DOHH2 (cell line): Measurements from ENCODE around the gene PTK7.

ENCODE experiments used
- H3F3A ChIP-seq: fragments of 200-600 bp; sonication (generic), shearing (Covaris generic); 2 replicates; pipeline ENCODE4 v1.6.0; 2016; ENCODE audit warnings: antibody characterized with exemption, mild to moderate bottlenecking; ENCODE audit not compliant: control insufficient read depth, insufficient read depth
- H3K27ac ChIP-seq: fragments of 200-600 bp; sonication (generic); 2 replicates; pipeline ENCODE4 v1.5.1; 2014; ENCODE audit warnings: low read depth, mild to moderate bottlenecking, low read length, moderate library complexity
- H3K27me3 ChIP-seq: fragments of 200-600 bp; sonication (generic); 2 replicates; pipeline ENCODE4 v1.6.1; 2014; ENCODE audit warnings: mild to moderate bottlenecking, low read length, mixed read lengths; ENCODE audit not compliant: control insufficient read depth
- H3K36me3 ChIP-seq: fragments of 200-600 bp; sonication (generic); 2 replicates; pipeline ENCODE4 v1.6.1; 2014; ENCODE audit warnings: mild to moderate bottlenecking, low read length, moderate library complexity, mixed read lengths; ENCODE audit not compliant: control insufficient read depth
- H3K4me1 ChIP-seq: fragments of 200-600 bp; sonication (generic); 2 replicates; pipeline ENCODE4 v1.6.1; 2014; ENCODE audit warnings: mild to moderate bottlenecking, low read length, mixed read lengths; ENCODE audit not compliant: control insufficient read depth
- H3K4me2 ChIP-seq: fragments of 200-600 bp; sonication (generic); 2 replicates; pipeline ENCODE4 v1.6.0; 2014; ENCODE audit warnings: mild to moderate bottlenecking, low read length, moderate library complexity
- H3K4me3 ChIP-seq: fragments of 200-600 bp; sonication (generic); 2 replicates; pipeline ENCODE4 v1.5.1; 2014; ENCODE audit warnings: mild to moderate bottlenecking, low read length, mixed read lengths
- H3K79me2 ChIP-seq: fragments of 200-600 bp; sonication (generic); 2 replicates; pipeline ENCODE4 v1.6.1; 2014; ENCODE audit warnings: mild to moderate bottlenecking, low read length, mixed read lengths; ENCODE audit not compliant: control insufficient read depth
- H3K9me2 ChIP-seq: fragments of 200-600 bp; sonication (generic); replicated peaks from 2 replicates; pipeline ENCODE4 v1.6.1; 2014; ENCODE audit warnings: mild to moderate bottlenecking, low read length, mixed read lengths; ENCODE audit not compliant: control insufficient read depth
- H3K9me3 ChIP-seq: fragments of 200-600 bp; sonication (generic); 2 replicates; pipeline ENCODE4 v1.6.1; 2014; ENCODE audit warnings: antibody characterized with exemption, low read length, mixed read lengths; ENCODE audit not compliant: control insufficient read depth, insufficient read depth
- H4K20me1 ChIP-seq: fragments of 200-600 bp; sonication (generic); 2 replicates; pipeline ENCODE4 v1.6.0; 2014; ENCODE audit warnings: low read depth, mild to moderate bottlenecking, antibody characterized with exemption, low read length, moderate library complexity; ENCODE audit not compliant: control insufficient read depth, insufficient read depth
- EZH2phosphoT487 ChIP-seq: fragments of 200-600 bp; sonication (generic); IDR thresholded peaks from 2 replicates; pipeline ENCODE4 v1.6.1; 2017; ENCODE audit warnings: borderline replicate concordance, mild to moderate bottlenecking, antibody characterized with exemption, low read length, moderate library complexity, mixed read lengths
- TF ChIP-seq, protein P1 (sequence below): fragments of 200-600 bp; sonication (generic); IDR thresholded peaks from one replicate; pipeline ENCODE4 v1.5.1; 2014; ENCODE audit warnings: antibody characterized with exemption, mild to moderate bottlenecking, low read depth, low read length; ENCODE audit not compliant: poor library complexity, severe bottlenecking

PTK7 gene

DNA sequence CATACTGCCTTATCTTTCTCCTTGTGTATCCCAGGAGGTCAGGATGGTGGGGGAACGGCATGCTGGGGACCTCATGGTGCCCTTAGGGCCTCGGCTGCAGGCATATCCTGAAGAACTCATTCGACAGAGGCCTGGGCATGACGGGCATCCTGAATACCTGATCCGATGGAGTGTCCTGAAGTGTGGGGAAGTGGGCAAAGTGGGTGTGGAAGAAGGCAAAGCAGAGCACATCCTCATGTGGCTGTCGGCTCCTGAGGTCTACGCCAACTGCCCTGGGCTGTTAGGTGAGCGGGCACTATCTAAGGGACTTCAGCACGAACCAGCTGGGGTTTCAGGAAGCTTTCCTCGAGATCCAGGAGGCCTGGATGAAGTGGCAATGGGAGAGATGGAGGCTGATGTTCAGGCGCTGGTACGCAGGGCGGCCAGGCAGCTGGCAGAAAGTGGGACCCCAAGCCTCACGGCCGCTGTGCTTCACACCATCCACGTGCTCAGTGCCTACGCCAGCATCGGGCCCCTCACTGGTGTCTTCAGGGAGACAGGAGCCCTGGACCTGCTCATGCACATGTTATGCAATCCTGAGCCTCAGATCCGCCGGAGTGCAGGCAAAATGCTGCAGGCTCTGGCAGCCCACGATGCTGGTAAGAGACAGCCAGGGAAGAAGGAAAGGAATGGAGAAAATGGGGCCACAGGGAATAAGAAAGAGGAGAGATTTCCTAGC, 108.3 kb downstream of the PTK7 start:
- Histone ChIP-seq H3K4me2 (no peak overlapping the region), H3K9me3 (no peaks in the 10 kb centered on the region), H3K9me2 (no peaks in the 10 kb centered on the region), H4K20me1 (no peaks in the 10 kb centered on the region), H3K4me1 (peaks cover 21% of the 10 kb centered on the region), H3K27me3 (no peaks in the 10 kb centered on the region), H3F3A (peaks cover 15% of the 10 kb centered on the region), H3K36me3 (peaks cover 54% of the 10 kb centered on the region), H3K27ac (no peak overlapping the region), H3K79me2 (peaks cover 20% of the 10 kb centered on the region), H3K4me3 (no peak overlapping the region)
- TF ChIP-seq EZH2phosphoT487: no peak
- TF ChIP-seq, protein P1, sequence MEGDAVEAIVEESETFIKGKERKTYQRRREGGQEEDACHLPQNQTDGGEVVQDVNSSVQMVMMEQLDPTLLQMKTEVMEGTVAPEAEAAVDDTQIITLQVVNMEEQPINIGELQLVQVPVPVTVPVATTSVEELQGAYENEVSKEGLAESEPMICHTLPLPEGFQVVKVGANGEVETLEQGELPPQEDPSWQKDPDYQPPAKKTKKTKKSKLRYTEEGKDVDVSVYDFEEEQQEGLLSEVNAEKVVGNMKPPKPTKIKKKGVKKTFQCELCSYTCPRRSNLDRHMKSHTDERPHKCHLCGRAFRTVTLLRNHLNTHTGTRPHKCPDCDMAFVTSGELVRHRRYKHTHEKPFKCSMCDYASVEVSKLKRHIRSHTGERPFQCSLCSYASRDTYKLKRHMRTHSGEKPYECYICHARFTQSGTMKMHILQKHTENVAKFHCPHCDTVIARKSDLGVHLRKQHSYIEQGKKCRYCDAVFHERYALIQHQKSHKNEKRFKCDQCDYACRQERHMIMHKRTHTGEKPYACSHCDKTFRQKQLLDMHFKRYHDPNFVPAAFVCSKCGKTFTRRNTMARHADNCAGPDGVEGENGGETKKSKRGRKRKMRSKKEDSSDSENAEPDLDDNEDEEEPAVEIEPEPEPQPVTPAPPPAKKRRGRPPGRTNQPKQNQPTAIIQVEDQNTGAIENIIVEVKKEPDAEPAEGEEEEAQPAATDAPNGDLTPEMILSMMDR: no peak

DNA sequence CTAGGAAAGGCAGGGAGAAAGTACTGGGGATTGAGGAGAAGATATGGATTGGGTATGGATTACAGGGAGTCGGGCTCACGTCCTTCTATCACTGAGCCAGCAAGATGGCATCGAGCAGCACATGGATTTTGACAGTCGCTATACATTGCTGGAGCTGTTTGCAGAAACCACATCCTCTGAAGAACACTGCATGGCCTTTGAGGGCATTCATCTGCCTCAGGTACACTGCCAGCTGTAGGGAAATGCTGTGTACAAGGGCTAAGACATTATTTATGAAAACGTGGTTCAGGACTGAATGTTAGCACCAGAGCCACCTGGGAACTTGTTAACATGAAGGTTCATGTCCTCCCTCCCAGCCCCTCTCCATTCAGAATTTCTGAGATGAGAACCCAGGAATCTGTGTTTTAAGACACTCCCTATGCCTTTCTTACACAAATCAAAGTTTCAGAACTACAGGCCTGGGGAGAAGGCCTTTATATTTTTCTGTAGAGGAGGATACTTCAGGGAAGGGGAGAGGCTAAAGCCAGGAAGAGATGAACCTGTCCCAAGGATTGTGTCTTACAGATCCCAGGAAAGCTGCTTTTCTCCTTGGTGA, 109.4 kb downstream of the PTK7 start:
- H3K9me3 ChIP-seq: no peaks in the 10 kb centered on the region
- H3K4me2 ChIP-seq: no peak overlapping the region
- peaks cover 21% of the 10 kb centered on the region for H3K4me1 ChIP-seq
- H3K36me3 ChIP-seq: peaks cover 56% of the 10 kb centered on the region
- H3K27ac ChIP-seq: no peak overlapping the region
- no peak overlapping the region for H3K4me3 ChIP-seq
- H3K79me2 ChIP-seq: peaks cover 20% of the 10 kb centered on the region
- H3K9me2 ChIP-seq: no peaks in the 10 kb centered on the region
- TF ChIP-seq, protein P1: no peak
- no peak for TF ChIP-seq EZH2phosphoT487
- no peaks in the 10 kb centered on the region for H3K27me3 ChIP-seq
- peaks cover 12% of the 10 kb centered on the region for H3F3A ChIP-seq
- H4K20me1 ChIP-seq: no peaks in the 10 kb centered on the region

DNA sequence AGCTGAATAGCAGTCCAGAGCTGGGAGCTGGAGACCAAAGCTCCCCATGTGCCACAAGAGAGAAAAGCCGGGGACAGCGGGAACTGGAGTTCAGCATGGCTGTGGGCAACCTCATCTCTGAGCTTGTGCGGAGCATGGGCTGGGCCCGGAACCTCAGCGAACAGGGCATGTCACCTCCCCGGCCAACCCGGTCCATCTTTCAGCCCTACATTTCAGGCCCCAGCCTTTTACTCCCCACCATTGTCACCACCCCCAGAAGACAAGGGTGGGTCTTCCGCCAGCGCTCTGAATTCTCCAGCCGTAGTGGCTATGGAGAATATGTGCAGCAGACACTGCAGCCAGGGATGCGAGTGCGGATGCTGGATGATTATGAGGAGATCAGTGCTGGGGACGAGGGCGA, 109.9 kb downstream of the PTK7 start:
- Histone ChIP-seq H4K20me1 (no peaks in the 10 kb centered on the region), H3K9me2 (no peaks in the 10 kb centered on the region), H3F3A (peaks cover 7% of the 10 kb centered on the region), H3K4me2 (no peak overlapping the region), H3K27me3 (no peaks in the 10 kb centered on the region), H3K4me3 (no peak overlapping the region), H3K27ac (no peak overlapping the region), H3K9me3 (no peaks in the 10 kb centered on the region), H3K79me2 (peaks cover 20% of the 10 kb centered on the region), H3K36me3 (peaks cover 56% of the 10 kb centered on the region), H3K4me1 (peaks cover 20% of the 10 kb centered on the region)
- no peak for TF ChIP-seq EZH2phosphoT487
- TF ChIP-seq, protein P1: no peak
